ENCODE data around the gene DDX54. TPM values are rescaled to one million over a fixed set of nuclear protein-coding genes. Genes with fewer than 3 reads are reported as not detected.
A peak's percentile ranks its signal among the peaks of the same experiment; 100 is the strongest.

DDX54 gene
- total RNA-seq, 4 donors from 2014 or later: 29.1 to 59.6 (median 52.7) TPM

- Histone ChIP-seq H3K27ac (replicated peaks in 1 of 4) (no peak overlapping the region), H3K27me3 (peaks cover 0 to 66% (median 8%) of the 10 kb centered on the region in 4 donors), H3K9me3 (no peaks in the 10 kb centered on the region), H3K4me3 (no peak overlapping the region), H3K36me3 (no peaks in the 10 kb centered on the region), H3K4me1 (peaks cover 0 to 10% (median 5%) of the 10 kb centered on the region in 4 donors)
- 44% methylated on average over 18 of the region's 21 CpGs for WGBS
- TF ChIP-seq POLR2AphosphoS5 (IDR thresholded peaks at IDR 0.05): no peak
- TF ChIP-seq EP300 (IDR thresholded peaks at IDR 0.05): no peak
- TF ChIP-seq CTCF (IDR thresholded peaks at IDR 0.05): no peak
- no peak for TF ChIP-seq POLR2A (IDR thresholded peaks at IDR 0.05; ENCODE audit: low read depth)
- no peak for DNase-seq (ENCODE audit: extremely low spot score)
- intact Hi-C loops (cut with DNase I): no loop called here
Measured at GRCh38 chr12:113136128-113136989, 48.9 kb downstream of the DDX54 start.

DNA sequence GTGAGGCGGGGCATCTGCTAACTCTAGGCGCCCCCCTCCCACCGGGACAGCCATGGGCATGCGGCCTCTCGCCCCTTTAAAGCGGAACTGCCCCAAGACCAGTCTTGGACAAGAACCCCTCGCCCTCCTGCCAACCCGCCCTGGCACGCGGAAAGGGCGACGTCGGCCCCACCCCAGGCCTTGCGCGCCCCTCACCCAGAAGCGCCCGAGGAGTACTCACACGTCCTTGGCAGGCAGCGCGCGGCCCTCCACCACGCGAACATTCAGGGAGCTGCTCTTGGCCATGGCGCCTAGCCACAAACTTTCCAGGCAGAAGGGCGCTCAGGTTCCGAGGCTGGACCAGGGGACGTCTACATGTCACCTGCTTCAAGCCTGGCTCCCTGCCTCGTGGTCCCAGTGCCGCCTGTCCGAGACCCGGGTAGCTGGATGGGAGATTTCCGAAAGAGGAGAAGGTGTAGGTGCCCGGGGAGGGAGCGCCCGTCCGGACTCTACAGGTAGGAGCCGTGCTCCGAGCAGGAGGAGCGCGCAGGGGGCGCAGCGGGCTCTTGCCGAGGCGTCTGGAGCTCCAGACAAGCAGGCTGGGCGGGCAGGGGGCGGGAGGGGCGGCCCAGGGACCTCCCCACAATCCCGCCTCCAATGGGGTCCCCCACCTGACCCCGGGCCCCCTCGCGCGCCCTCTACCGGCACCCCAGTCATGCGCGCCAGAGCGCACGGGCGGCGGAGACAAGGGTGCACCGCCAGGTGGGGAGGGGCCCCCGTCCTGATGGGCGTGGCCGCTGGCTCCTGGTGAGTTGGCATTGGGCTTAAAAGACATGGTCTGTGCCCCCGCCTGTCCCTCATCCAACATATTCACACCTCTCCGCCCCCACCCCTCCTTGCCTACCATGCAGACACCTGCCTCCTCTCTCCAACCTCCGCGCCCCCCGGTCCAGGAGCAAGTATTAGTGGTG lies 49.8 kb downstream of the DDX54 start, which contains the start of gene RASAL1:
Gene RASAL1 (minus strand): TSS at position 584 of the 950 bp plus-strand sequence. CDS start 299 bp downstream, at position 285.
- no peak for DNase-seq (ENCODE audit: extremely low spot score)
- Histone ChIP-seq H3K9me3 (no peaks in the 10 kb centered on the region), H3K27ac (replicated peaks in 1 of 4) (no peak within 1 kb of the TSS), H3K27me3 (peaks cover 0 to 74% (median 8%) of the 10 kb centered on the region in 4 donors), H3K4me3 (peak within 1 kb of the TSS in 1 of 4 donors; percentile 12), H3K4me1 (peaks cover 0 to 10% (median 5%) of the 10 kb centered on the region in 4 donors), H3K36me3 (no peaks in the 10 kb centered on the region)
- 8% methylated on average over 29 of the region's 68 CpGs for WGBS
- TF ChIP-seq CTCF (IDR thresholded peaks at IDR 0.05) (no peak), POLR2A (IDR thresholded peaks at IDR 0.05; ENCODE audit: low read depth) (no peak), EP300 (IDR thresholded peaks at IDR 0.05) (no peak), POLR2AphosphoS5 (IDR thresholded peaks at IDR 0.05) (no peak)
- intact Hi-C loops (cut with DNase I): no loop called here

DNA sequence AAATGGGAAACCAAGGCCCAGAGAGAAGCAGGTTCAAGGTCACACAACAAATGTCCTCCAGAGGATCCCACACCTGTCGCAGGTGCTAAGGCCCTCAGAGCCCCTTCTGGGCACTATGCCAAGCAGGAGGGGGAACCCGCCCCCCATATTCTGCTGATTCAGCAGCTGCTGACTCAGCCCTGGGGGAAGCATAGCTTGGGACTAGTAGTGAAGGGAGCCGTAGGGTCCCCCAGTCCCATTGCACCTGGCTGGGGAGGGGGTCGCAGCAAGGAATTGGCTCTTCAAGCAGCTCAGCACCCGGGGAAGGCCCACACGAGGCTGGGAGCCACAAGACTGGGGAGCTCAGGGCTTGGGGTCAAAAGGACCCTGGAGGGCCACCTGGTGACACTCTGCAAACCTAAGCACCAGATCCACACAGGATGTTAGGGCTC lies 50.7 kb downstream of the DDX54 start:
- Histone ChIP-seq H3K4me3 (no peak overlapping the region), H3K27me3 (peaks cover 0 to 84% (median 8%) of the 10 kb centered on the region in 4 donors), H3K4me1 (peaks cover 0 to 10% (median 5%) of the 10 kb centered on the region in 4 donors), H3K9me3 (no peaks in the 10 kb centered on the region), H3K27ac (replicated peaks in 1 of 4) (no peak overlapping the region), H3K36me3 (no peaks in the 10 kb centered on the region)
- intact Hi-C loops (cut with DNase I): no loop called here
- TF ChIP-seq CTCF (IDR thresholded peaks at IDR 0.05): no peak
- TF ChIP-seq POLR2A (IDR thresholded peaks at IDR 0.05; ENCODE audit: low read depth): no peak
- TF ChIP-seq POLR2AphosphoS5 (IDR thresholded peaks at IDR 0.05): no peak
- TF ChIP-seq EP300 (IDR thresholded peaks at IDR 0.05): no peak
- no peak for DNase-seq (ENCODE audit: extremely low spot score)
- WGBS: 58% methylated on average over 5 of the region's 6 CpGs

DNA sequence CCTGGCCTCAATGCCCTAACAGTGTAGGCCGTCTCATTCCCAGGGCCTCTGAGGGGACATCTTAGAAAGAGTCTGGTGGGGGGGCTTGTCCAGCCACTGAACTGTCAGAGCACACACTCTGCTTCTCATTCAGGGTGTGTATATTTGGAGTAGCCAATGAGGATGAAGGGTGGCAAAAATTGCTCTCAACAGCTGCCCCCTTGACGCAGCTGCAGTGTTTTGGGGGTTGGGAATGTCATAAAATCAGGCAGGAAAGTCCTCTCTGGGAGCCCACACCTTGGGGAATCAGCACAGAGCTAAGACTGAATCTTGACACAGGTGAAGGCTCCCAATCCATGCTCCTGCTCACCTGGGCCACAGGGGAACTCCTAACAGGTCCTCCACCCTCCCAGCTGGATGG lies 51.2 kb downstream of the DDX54 start:
- TF ChIP-seq POLR2A (IDR thresholded peaks at IDR 0.05; ENCODE audit: low read depth): no peak
- no peak for TF ChIP-seq CTCF (IDR thresholded peaks at IDR 0.05)
- Histone ChIP-seq H3K9me3 (no peaks in the 10 kb centered on the region), H3K27me3 (peaks cover 0 to 88% (median 8%) of the 10 kb centered on the region in 4 donors), H3K27ac (replicated peaks in 1 of 4) (no peak overlapping the region), H3K36me3 (no peaks in the 10 kb centered on the region), H3K4me3 (no peak overlapping the region), H3K4me1 (peaks cover 0 to 10% (median 5%) of the 10 kb centered on the region in 4 donors)
- intact Hi-C loops (cut with DNase I): no loop called here
- DNase-seq (ENCODE audit: extremely low spot score): no peak
- WGBS: 50% methylated on average over 1 of the region's 2 CpGs
